KMS-11 (cell line): ENCODE measurements around the gene PSTPIP2.
"Not testable (repeated sequence)": the region's sequence is repeated elsewhere in the genome, so short reads cannot be mapped to it uniquely, and the experiment has no call there.

Source experiments
- H2AFZ ChIP-seq: fragments of 200-600 bp; sonication (generic); 2 replicates; pipeline ENCODE4 v1.6.1; 2016; ENCODE audit warnings: antibody characterized with exemption, mixed run types, low read depth
- H3K27ac ChIP-seq: fragments of 200-600 bp; sonication (generic); 2 replicates; pipeline ENCODE4 v1.6.1; 2016; ENCODE audit warnings: mild to moderate bottlenecking, mixed run types
- H3K27me3 ChIP-seq: fragments of 200-600 bp; sonication (generic); 2 replicates; pipeline ENCODE4 v1.6.1; 2017; ENCODE audit warnings: mild to moderate bottlenecking, low read depth, mixed run types, moderate library complexity; ENCODE audit not compliant: insufficient read depth
- H3K36me3 ChIP-seq: fragments of 200-600 bp; sonication (generic); 2 replicates; pipeline ENCODE4 v1.6.1; 2017; ENCODE audit warnings: mild to moderate bottlenecking, mixed run types; ENCODE audit not compliant: insufficient read depth
- H3K4me1 ChIP-seq: fragments of 200-600 bp; sonication (generic); 2 replicates; pipeline ENCODE4 v1.6.1; 2016; ENCODE audit warnings: mild to moderate bottlenecking, low read depth, mixed run types; ENCODE audit not compliant: poor library complexity, severe bottlenecking
- H3K4me2 ChIP-seq: fragments of 200-600 bp; sonication (generic); 2 replicates; pipeline ENCODE4 v1.7.0; 2016; ENCODE audit warnings: mild to moderate bottlenecking, mixed run types
- H3K4me3 ChIP-seq: fragments of 200-600 bp; sonication (generic); IDR thresholded peaks from 2 replicates; pipeline ENCODE4 v1.6.1; 2017; ENCODE audit warnings: low read depth, low read length, mixed read lengths; ENCODE audit not compliant: insufficient read depth
- H3K79me2 ChIP-seq: fragments of 200-600 bp; sonication (generic); 2 replicates; pipeline ENCODE4 v1.6.1; 2016; ENCODE audit warnings: low read depth, mixed run types; ENCODE audit not compliant: insufficient read depth
- H3K9ac ChIP-seq: fragments of 200-600 bp; sonication (generic); 2 replicates; pipeline ENCODE4 v1.6.1; 2016; ENCODE audit warnings: mild to moderate bottlenecking, mixed run types
- H4K20me1 ChIP-seq: fragments of 200-600 bp; sonication (generic); 2 replicates; pipeline ENCODE4 v1.6.1; 2016; ENCODE audit warnings: mild to moderate bottlenecking, mixed run types; ENCODE audit not compliant: insufficient read depth
- TF ChIP-seq, protein P1 (sequence below): fragments of 200-600 bp; sonication (generic); conservative IDR thresholded peaks from 2 replicates; pipeline ENCODE4 v1.6.1; 2017; ENCODE audit warnings: low read depth, mild to moderate bottlenecking, antibody characterized with exemption, low read length, moderate library complexity, mixed read lengths

Gene PSTPIP2

DNA sequence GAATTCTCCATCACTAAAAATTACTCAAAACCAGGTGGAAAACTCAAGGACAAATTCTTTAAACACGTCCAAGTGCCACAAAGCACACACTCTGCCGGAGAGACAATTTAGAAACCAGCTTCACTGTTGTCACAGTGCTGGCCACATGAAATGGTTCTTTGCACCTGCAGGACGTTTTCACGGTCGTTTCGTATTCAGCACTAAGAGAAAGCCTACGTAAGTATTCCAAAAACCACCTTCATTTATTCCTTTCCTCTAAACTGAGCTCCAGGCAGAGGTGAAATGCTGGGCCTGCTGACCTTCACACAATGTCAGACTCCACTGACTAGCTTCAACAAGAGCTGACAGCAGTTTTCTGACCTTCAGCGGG is 25.4 kb upstream of the PSTPIP2 start:
- TF ChIP-seq, protein P1, sequence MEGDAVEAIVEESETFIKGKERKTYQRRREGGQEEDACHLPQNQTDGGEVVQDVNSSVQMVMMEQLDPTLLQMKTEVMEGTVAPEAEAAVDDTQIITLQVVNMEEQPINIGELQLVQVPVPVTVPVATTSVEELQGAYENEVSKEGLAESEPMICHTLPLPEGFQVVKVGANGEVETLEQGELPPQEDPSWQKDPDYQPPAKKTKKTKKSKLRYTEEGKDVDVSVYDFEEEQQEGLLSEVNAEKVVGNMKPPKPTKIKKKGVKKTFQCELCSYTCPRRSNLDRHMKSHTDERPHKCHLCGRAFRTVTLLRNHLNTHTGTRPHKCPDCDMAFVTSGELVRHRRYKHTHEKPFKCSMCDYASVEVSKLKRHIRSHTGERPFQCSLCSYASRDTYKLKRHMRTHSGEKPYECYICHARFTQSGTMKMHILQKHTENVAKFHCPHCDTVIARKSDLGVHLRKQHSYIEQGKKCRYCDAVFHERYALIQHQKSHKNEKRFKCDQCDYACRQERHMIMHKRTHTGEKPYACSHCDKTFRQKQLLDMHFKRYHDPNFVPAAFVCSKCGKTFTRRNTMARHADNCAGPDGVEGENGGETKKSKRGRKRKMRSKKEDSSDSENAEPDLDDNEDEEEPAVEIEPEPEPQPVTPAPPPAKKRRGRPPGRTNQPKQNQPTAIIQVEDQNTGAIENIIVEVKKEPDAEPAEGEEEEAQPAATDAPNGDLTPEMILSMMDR = no peak
- H3K36me3 ChIP-seq = peaks cover 22% of the 10 kb centered on the region; the same call in 1 of the 2 replicates
- peak overlapping the region; percentile 56 for H3K4me2 ChIP-seq
- peaks cover 20% of the 10 kb centered on the region for H4K20me1 ChIP-seq
- H2AFZ ChIP-seq = peak overlapping the region; percentile 84
- no peak overlapping the region for H3K4me3 ChIP-seq
- no peaks in the 10 kb centered on the region for H3K27me3 ChIP-seq
- H3K27ac ChIP-seq = peak overlapping the region; percentile 97
- H3K9ac ChIP-seq = peak overlapping the region; percentile 95
- peaks cover 58% of the 10 kb centered on the region for H3K79me2 ChIP-seq
- peaks cover 43% of the 10 kb centered on the region for H3K4me1 ChIP-seq

DNA sequence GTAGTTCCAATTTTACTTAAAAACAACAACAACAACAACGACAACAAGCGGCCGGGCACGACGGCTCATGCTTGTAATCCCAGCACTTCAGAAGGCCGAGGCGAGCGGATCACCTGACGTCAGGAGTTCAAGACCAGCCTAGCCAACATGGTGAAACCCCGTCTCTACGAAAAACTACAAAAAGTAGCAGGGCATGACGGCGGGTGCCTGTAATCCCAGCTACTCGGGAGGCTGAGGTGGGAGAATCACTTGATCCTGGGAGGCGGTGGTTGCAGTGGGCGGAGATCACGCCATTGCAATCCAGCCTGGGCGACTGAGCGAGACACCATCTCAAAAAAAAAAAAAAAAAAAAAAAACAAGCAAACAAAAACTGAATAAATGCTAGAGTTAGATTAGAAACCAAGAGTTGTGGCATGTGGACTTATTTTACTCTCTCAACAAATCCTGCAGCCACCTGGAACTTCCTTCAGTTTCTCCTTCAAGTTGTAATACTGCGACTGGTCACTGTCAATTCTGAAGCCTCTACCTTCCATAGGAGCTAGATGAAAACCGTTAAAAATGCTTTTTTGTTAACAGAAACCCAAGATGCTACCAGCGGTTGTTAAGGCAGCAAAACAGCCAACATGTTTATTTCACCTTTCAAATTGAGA is 24.7 kb upstream of the PSTPIP2 start:
- no peak overlapping the region for H2AFZ ChIP-seq
- peaks cover 43% of the 10 kb centered on the region for H3K4me1 ChIP-seq
- H3K4me3 ChIP-seq = no peak overlapping the region
- H3K9ac ChIP-seq = peak overlapping the region; percentile 95
- peaks cover 63% of the 10 kb centered on the region for H3K79me2 ChIP-seq
- H3K4me2 ChIP-seq = peak overlapping the region; percentile 56
- peak overlapping the region; percentile 97 for H3K27ac ChIP-seq
- no peaks in the 10 kb centered on the region for H3K27me3 ChIP-seq
- TF ChIP-seq, protein P1 = no peak
- peaks cover 20% of the 10 kb centered on the region for H4K20me1 ChIP-seq
- peaks cover 23% of the 10 kb centered on the region for H3K36me3 ChIP-seq

DNA sequence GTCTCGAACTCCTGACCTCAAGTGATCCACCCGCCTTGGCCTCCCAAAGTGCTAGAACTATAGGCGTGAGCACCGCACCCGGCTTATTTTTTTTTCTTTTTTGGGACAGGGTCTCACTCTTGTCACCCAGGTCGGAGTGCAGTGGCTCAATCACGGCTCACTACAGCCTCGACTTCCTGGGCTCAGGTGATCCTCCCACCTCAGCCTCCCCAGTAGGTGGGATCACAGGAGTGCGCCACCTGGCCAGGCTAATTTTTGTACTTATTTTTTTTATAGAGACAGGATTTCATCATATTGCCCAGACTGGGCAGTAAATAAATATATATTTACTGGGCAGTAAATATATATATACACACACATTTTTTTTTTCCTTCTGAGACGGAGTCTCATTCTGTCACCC is 23.5 kb upstream of the PSTPIP2 start:
- H3K36me3 ChIP-seq = peaks cover 35% of the 10 kb centered on the region
- peaks cover 20% of the 10 kb centered on the region for H4K20me1 ChIP-seq
- H3K9ac ChIP-seq = no peak overlapping the region
- no peaks in the 10 kb centered on the region for H3K27me3 ChIP-seq
- peak overlapping the region; percentile 56 for H3K4me2 ChIP-seq
- H3K4me1 ChIP-seq = peaks cover 43% of the 10 kb centered on the region
- TF ChIP-seq, protein P1 = no peak
- H2AFZ ChIP-seq = no peak overlapping the region
- no peak overlapping the region for H3K4me3 ChIP-seq
- peaks cover 75% of the 10 kb centered on the region for H3K79me2 ChIP-seq
- H3K27ac ChIP-seq = peak overlapping the region; percentile 97; the same call in 1 of the 2 replicates

DNA sequence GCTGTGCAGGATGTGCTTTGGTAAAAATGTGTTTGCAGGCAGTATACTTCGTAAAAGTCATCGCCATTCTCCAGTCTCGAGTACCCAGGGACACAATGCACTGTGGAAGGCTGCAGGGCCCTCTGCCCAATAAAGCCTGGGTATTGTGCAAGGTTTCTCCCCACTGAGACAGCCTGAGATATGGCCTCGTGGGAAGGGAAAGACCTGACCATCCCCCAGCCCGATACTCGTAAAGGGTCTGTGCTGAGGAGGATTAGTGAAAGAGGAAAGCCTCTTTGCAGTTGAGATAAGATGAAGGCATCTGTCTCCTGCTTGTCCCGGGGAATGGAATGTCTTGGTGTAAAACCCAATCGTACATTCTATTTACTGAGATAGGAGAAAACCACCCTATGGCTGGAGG is 16.4 kb upstream of the PSTPIP2 start:
- H4K20me1 ChIP-seq, H3K4me3 ChIP-seq, H3K9ac ChIP-seq, H3K27me3 ChIP-seq, H2AFZ ChIP-seq, H3K27ac ChIP-seq, H3K4me2 ChIP-seq: not testable (repeated sequence)
- Histone ChIP-seq H3K79me2 (peaks cover 66% of the 10 kb centered on the region), H3K36me3 (peaks cover 87% of the 10 kb centered on the region), H3K4me1 (peaks cover 27% of the 10 kb centered on the region)

DNA sequence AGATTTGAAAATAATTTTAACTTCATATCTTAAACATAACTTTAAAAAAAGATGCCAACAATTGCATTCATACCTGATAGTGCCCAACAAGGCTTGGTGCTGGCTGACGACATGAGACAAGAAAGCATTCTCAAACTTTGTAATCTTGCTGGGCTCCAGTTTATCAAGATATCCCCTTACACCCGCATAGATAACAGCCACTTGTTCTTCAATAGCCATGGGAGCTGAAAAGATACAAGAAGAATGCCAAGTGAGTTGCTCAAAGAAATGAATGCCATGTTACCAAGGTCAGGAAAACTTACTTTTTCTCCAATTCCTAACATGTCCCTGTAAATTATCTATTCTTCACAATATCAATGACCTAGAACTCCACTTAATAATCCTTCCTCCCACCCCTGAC is 12.4 kb upstream of the PSTPIP2 start:
- peaks cover 72% of the 10 kb centered on the region for H3K36me3 ChIP-seq
- no peaks in the 10 kb centered on the region for H3K27me3 ChIP-seq
- H3K4me3 ChIP-seq = no peak overlapping the region
- H3K27ac ChIP-seq = no peak overlapping the region
- TF ChIP-seq, protein P1 = no peak
- peaks cover 26% of the 10 kb centered on the region for H3K79me2 ChIP-seq
- no peak overlapping the region for H2AFZ ChIP-seq
- 0 out of 2 replicates have a peak, but pooled peaks cover 5% of the 10 kb centered on the region for H4K20me1 ChIP-seq
- H3K4me1 ChIP-seq = peaks cover 23% of the 10 kb centered on the region
- H3K9ac ChIP-seq = no peak overlapping the region
- H3K4me2 ChIP-seq = no peak overlapping the region
